GM12892 (cell line): ENCODE measurements around the gene UGP2.
"Not testable (repeated sequence)": the region's sequence is repeated elsewhere in the genome, so short reads cannot be mapped to it uniquely, and the experiment has no call there.

Experiments
- DNase-seq: peaks from one replicate; pipeline ENCODE4 v3.0.0; 2011; ENCODE audit not compliant: insufficient read length
- FAIRE-seq: peaks from 2 replicates; lab custom pipeline; 2011; peaks lifted over from hg19 to GRCh38; lab: Jason Lieb, UNC
- POLR2A ChIP-seq: IDR thresholded peaks from 2 replicates; pipeline ENCODE4 v1.6.1; 2011; ENCODE audit warnings: low read depth, low read length, control low read depth
- POLR2AphosphoS5 ChIP-seq: IDR thresholded peaks from 2 replicates; pipeline ENCODE4 v1.6.1; 2011; ENCODE audit warnings: low read depth, low read length, control low read depth
- TAF1 ChIP-seq: IDR thresholded peaks from 2 replicates; pipeline ENCODE4 v1.6.1; 2011; ENCODE audit warnings: low read depth, mild to moderate bottlenecking, control low read depth, low read length, borderline replicate concordance

UGP2 gene

DNA sequence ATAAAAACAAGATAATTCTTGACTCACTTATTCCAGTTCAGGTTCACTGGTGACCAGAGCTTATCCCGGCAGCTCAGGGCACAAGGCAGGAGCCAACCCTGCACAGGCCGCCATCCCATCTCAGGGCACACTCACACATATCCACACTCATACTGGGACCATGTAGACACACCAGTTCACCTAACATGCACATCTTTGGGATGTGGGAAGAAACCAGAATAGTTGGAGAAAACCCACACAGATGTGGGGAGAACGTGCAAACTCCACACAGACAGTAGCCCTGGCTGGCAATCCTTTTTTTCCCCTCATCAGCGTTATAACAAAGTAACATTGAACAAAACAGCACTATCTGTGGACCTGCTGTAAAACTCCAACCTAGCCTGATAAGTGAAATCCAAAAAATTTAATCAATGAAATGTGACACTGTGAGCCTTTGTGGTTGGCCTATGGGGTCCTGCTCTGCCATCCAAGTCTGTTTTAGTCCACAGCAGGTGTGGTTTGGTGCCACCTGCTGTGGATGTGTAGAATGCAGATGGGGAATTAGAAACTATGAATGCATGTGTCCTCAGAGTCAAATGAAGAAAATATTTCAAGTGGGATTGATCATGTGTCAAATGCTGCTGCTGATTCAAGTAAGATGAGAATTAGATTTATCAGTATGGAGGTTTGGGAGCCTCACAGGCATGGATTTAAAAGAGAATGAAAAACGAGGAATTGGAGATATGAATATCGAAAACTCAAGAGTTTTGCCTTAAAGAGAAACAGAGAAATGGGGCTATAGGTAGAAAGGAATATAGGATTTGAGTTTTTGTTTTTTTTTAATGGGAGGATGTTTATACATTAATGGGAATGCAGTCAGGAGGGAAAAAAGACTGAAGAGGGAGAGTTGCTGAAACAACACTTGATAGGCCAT lies 47.0 kb downstream of the UGP2 start:
- DNase-seq, result no peak
- TF ChIP-seq POLR2A (no peak), TAF1 (no peak), POLR2AphosphoS5 (no peak)
- peak; percentile 51 for FAIRE-seq

DNA sequence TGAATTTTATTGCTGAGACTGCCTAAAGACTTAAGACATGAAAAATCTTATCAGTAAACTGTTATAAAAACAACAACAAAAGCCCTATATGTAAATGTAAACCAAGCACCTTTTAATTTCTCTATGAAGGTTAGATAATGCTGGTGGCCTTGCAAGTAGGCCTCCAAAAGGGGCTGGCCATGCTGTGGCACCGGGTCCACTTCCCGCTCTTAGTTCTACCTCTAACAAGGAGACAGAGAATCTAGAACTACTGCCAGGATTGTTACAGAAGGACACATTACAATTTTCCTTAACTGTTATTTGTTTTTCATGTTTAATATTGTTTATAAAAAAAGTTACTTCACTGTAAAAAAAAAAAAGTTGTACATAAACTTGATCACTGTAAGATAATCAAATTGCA lies 49.0 kb downstream of the UGP2 start:
- DNase-seq, result no peak
- TF ChIP-seq POLR2AphosphoS5 (no peak), POLR2A (no peak), TAF1 (no peak)
- no peak for FAIRE-seq

DNA sequence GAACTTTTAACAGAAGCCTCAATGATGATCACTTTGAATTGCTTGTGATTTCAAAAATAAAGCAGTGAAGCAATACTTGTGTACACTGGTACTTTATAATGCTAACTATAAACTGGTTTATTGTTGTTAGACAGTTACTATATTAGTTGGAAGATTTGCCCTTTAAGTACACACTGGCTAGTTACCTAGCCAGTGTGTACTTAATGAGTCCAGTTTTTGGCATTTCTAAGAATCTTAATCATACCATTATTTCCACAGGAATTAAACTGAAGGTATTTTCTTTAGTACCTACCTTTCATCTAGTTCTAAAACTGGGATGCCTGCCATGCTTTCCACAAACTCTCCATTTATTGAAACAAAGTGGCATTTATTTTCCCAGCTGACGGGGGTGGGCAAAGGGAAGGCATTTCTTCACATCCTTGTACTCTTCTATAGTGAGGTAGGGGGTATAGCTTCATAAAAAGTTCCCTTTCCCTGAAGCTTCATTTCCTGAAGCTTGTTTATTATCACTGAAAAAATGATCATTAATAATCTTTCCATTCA lies 49.9 kb downstream of the UGP2 start:
- FAIRE-seq (no peak), DNase-seq (no peak)
- TF ChIP-seq TAF1 (no peak), POLR2AphosphoS5 (no peak), POLR2A (no peak)

DNA sequence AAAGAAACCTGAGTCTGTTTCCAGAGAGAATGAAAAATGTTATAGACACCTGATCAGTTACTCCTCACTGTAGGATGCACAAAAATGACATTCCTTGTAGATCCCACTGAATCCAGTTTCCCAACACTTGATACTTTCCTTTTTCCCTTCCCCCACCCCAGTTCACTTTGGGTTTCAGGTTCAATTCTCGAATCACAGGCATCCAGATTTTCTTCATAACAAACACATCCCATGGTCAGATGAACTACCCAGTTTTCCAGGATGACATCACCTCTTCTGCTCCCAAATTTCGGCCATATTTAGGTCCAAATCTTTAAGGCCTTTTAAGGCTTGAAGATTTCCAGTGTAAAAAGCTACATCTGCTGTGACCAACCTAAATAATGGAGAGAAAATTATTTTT lies 51.5 kb downstream of the UGP2 start:
- no peak for FAIRE-seq
- TF ChIP-seq POLR2AphosphoS5 (no peak), TAF1 (no peak), POLR2A (no peak)
- DNase-seq, result no peak

DNA sequence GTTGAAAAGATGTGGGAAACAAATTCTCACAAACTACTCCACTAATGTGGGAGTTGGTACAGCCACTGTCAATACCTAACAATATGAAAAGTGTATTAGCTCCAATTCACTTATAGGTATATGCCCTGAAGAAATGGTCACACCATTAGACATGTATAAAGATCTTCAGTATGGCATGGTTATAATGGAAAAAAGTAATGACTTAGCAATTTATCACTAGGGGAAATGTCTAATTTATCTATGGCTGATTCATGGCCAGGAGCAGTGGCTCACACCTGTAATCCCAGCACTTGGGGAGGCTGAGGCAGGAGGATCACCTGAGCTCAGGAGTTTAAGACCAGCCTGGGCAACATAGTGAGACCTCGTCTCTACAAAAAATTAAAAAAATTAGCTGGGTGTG lies 52.5 kb downstream of the UGP2 start:
- FAIRE-seq (no peak), DNase-seq (no peak)
- no peak for TF ChIP-seq POLR2A
- no peak for TF ChIP-seq POLR2AphosphoS5

DNA sequence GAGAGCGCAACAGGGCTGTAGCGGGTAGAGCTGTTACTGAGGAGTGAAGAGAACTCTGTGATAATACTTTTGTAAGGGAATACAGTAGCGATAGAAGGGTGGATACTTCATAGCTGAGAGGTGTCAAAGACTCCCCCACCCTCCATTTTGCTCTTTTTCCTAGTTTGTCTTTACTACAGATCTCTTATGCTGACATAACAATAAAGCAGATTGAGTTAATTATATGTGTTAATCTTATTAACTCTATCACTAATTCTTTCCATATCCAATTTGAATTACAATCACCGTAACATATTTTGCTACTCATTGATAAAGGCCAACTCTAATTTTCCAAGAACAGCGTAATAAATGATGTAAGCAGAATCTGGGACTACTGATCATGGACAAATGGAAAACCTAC lies 57.1 kb downstream of the UGP2 start:
- no peak for DNase-seq
- TF ChIP-seq POLR2AphosphoS5, result no peak
- no peak for TF ChIP-seq POLR2A
- TF ChIP-seq TAF1, result no peak
- FAIRE-seq, result no peak

DNA sequence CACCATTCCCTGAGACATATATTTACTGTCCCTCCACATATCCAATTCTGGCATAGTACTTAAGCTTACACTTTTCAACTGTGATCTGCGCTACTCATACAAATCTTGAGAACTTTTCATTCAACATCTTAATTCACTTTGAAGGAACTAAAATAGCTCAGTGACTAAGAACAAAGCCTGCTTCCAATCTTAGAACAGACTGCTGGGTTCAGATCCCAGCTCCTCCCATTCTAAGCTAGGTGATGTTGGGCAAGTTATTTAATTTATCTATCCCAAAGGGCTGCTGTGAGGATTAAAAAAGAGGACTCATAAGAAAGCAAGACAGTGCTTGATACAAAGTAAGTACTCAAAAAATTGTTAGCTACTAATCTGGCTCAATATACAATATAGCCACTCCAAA lies 57.9 kb downstream of the UGP2 start:
- DNase-seq, result no peak
- no peak for TF ChIP-seq POLR2A
- TF ChIP-seq TAF1, result no peak
- TF ChIP-seq POLR2AphosphoS5, result no peak
- no peak for FAIRE-seq

DNA sequence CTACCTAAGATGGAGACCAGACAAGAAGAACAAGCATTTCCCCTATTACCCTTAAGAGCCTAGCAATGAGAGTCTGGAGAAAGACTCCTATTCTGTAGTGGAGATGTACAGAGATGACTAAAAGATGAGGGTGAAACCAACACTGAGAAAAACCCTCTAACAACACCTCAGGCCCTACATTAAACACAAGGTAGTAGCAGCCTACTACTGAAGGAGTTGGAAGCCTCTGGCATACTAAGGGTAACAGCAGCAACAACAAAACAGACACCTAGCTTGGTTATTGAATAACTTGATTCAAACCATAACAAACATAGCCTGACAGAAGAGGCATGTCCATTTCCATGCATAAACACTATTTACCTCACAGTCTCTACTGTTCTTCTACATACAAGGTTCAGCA lies 60.5 kb downstream of the UGP2 start:
- FAIRE-seq, result no peak
- TF ChIP-seq TAF1, result no peak
- no peak for TF ChIP-seq POLR2A
- TF ChIP-seq POLR2AphosphoS5, result no peak
- DNase-seq, result no peak

DNA sequence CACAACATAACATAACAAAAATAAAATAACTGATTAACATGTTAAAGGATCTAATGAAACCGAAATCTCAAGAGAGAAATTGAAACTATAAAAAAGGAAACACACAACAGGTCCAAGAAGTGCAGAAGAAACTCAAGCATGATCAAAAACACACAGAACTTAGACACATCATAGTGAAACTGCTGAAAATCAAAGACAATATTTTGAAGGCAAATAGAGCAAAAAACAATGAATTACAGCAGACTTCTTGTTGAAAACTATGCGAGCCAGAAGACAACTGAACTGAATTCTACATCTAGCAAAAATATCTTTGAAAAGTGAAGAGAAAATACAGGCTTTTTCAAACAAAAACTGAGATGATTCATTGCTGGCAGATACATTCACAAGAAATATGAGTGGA lies 61.3 kb downstream of the UGP2 start:
- no peak for TF ChIP-seq POLR2AphosphoS5
- no peak for TF ChIP-seq POLR2A
- TF ChIP-seq TAF1, result no peak
- DNase-seq, result no peak
- FAIRE-seq, result peak; percentile 30

DNA sequence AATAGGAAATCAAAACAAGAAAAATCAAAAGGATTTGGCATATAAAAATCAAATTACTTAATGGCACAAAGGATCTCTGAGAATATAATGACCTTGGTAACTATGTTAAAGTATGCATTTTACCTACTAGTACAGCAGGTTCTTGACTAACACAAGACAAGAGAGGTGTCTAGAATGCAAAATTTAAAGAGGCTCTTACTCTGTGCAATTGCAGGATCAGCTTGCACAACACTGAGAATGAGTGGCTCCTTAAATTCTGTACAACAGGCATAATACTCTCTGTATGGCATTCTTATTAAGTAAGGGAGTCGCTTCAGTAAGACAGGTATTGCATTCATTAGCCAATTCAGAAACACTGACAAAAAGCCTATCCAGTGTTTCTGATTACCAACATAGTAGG lies 72.6 kb downstream of the UGP2 start:
- TF ChIP-seq POLR2AphosphoS5, result no peak
- no peak for TF ChIP-seq TAF1
- no peak for TF ChIP-seq POLR2A
- FAIRE-seq (peak; percentile 53), DNase-seq (no peak)

DNA sequence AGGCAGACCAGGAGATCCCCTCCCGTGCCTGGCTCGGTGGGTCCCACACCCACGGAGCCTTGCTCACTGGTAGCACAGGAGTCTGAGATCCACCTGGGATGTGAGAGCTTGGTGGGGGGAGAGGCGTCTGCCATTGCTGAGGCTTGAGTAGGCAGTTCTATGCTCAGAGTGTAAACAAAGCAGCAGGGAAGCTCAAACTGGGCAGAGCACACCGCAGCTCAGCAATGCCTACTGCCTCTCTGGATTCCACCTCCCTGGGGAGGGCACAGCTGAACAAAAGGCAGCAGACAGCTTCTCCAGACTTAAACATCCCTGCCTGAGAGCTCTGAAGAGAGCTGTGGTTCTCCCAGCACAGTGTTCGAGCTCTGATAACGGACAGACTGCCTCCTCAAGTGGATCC lies 85.1 kb downstream of the UGP2 start:
- DNase-seq (no peak), FAIRE-seq (no peak)
- TF ChIP-seq POLR2A, result no peak
- no peak for TF ChIP-seq TAF1
- TF ChIP-seq POLR2AphosphoS5, result no peak

DNA sequence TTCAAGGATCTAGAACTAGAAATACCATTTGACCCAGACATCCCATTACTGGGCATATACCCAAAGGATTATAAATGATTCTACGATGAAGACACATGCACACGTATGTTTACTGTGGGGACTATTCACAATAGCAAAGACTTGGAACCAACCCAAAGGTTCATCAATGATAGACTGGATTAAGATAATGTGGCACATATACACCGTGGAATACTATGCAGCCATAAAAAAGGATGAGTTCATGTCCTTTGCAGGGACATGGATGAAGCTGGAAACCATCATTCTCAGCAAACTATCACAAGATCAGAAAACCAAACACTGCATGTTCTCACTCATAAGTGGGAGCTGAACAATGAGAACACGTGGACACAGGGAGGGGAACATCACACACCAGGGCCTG lies 90.4 kb downstream of the UGP2 start:
- not testable (repeated sequence) for DNase-seq, FAIRE-seq
